Skeletal muscle tissue (tissue), 4 donors: ENCODE data around the gene GTPBP3. TPM values are rescaled to one million over a fixed set of nuclear protein-coding genes. Genes with fewer than 3 reads are reported as not detected.

Experiments used
- H3K27ac ChIP-seq: one replicate; pipeline ENCODE4 v1.7.0; 2013; ENCODE audit warnings: mild to moderate bottlenecking, low read depth, low read length, inconsistent platforms
- H3K27me3 ChIP-seq, 3 donors: one replicate each; pipeline ENCODE4 v1.7.0; 2013; ENCODE audit warnings: low read length in 3 of 3; ENCODE audit not compliant: control insufficient read depth in 3 of 3, insufficient read depth in 3 of 3
- H3K36me3 ChIP-seq, 3 donors: one replicate each; pipeline ENCODE4 v1.7.0; 2013; ENCODE audit warnings: low read length in 3 of 3; ENCODE audit not compliant: control insufficient read depth in 3 of 3, insufficient read depth in 3 of 3
- H3K4me1 ChIP-seq, 3 donors: one replicate each; pipeline ENCODE4 v1.7.0; 2013; ENCODE audit warnings: low read length in 3 of 3, mild to moderate bottlenecking in 3 of 3; ENCODE audit not compliant: control insufficient read depth in 3 of 3, insufficient read depth in 3 of 3
- H3K4me3 ChIP-seq, 3 donors: one replicate each; pipeline ENCODE4 v1.7.0; 2013; ENCODE audit warnings: low read length in 3 of 3
- H3K9ac ChIP-seq, 3 donors: one replicate each; pipeline ENCODE4 v1.7.0; 2013; ENCODE audit warnings: low read length in 3 of 3, mild to moderate bottlenecking in 3 of 3, moderate library complexity in 2 of 3, low read depth in 1 of 3
- H3K9me3 ChIP-seq, 3 donors: one replicate each; pipeline ENCODE4 v1.7.0; 2013; ENCODE audit warnings: low read length in 3 of 3; ENCODE audit not compliant: control insufficient read depth in 3 of 3
- total RNA-seq: library from RNA; depleted of rRNA; stranded (reverse); fragments of >200 nt; gene quantifications from one replicate; pipeline ENCODE4 v1.2.3, GENCODE V29; 2014
- donor health status: Osteomylitis.

GTPBP3 gene
- total RNA-seq, 1 donor from 2014 or later = 4.7 TPM

GRCh38 chr19:17320435-17320834 lies 16.9 kb upstream of the GTPBP3 start:
- Histone ChIP-seq H3K27ac (no peak overlapping the region), H3K4me3 (no peak overlapping the region), H3K27me3 (no peaks in the 10 kb centered on the region), H3K9ac (no peak overlapping the region), H3K4me1 (peaks cover 0 to 4% (median 3%) of the 10 kb centered on the region in 3 donors), H3K9me3 (no peaks in the 10 kb centered on the region), H3K36me3 (peaks cover 21 to 28% (median 25%) of the 10 kb centered on the region in 3 donors)

- H3K4me3 ChIP-seq = no peak overlapping the region
- H3K27me3 ChIP-seq = no peaks in the 10 kb centered on the region
- peaks cover 0 to 4% (median 3%) of the 10 kb centered on the region in 3 donors for H3K4me1 ChIP-seq
- peaks cover 18 to 22% (median 20%) of the 10 kb centered on the region in 3 donors for H3K36me3 ChIP-seq
- H3K27ac ChIP-seq = no peak overlapping the region
- no peaks in the 10 kb centered on the region for H3K9me3 ChIP-seq
- no peak overlapping the region for H3K9ac ChIP-seq
These were observed 15.5 kb upstream of the GTPBP3 start for GRCh38 chr19:17321655-17322489.

GRCh38 chr19:17322854-17323253 lies 14.5 kb upstream of the GTPBP3 start:
- Histone ChIP-seq H3K4me1 (peaks cover 0 to 4% (median 3%) of the 10 kb centered on the region in 3 donors), H3K4me3 (no peak overlapping the region), H3K36me3 (peaks cover 19 to 29% (median 28%) of the 10 kb centered on the region in 3 donors), H3K27ac (no peak overlapping the region), H3K27me3 (no peaks in the 10 kb centered on the region), H3K9ac (no peak overlapping the region), H3K9me3 (no peaks in the 10 kb centered on the region)

- Histone ChIP-seq H3K9ac (no peak overlapping the region), H3K27ac (no peak overlapping the region), H3K27me3 (no peaks in the 10 kb centered on the region), H3K36me3 (peaks cover 19 to 29% (median 28%) of the 10 kb centered on the region in 3 donors), H3K4me1 (peaks cover 0 to 4% (median 3%) of the 10 kb centered on the region in 3 donors), H3K4me3 (no peak overlapping the region), H3K9me3 (no peaks in the 10 kb centered on the region)
These were observed 13.9 kb upstream of the GTPBP3 start for GRCh38 chr19:17323300-17323963.

- no peaks in the 10 kb centered on the region for H3K27me3 ChIP-seq
- no peak overlapping the region for H3K4me3 ChIP-seq
- no peaks in the 10 kb centered on the region for H3K9me3 ChIP-seq
- H3K9ac ChIP-seq = no peak overlapping the region
- H3K4me1 ChIP-seq = peaks cover 0 to 4% (median 3%) of the 10 kb centered on the region in 3 donors
- peaks cover 18 to 29% (median 26%) of the 10 kb centered on the region in 3 donors for H3K36me3 ChIP-seq
- no peak overlapping the region for H3K27ac ChIP-seq
These were observed 13.4 kb upstream of the GTPBP3 start for GRCh38 chr19:17323964-17324332.

- Histone ChIP-seq H3K36me3 (peaks cover 18 to 27% (median 24%) of the 10 kb centered on the region in 3 donors), H3K9me3 (no peaks in the 10 kb centered on the region)
These were observed 12.8 kb upstream of the GTPBP3 start for GRCh38 chr19:17324357-17325114.

GRCh38 chr19:17325133-17325532 lies 12.2 kb upstream of the GTPBP3 start:
- Histone ChIP-seq H3K36me3 (peaks cover 18 to 26% (median 24%) of the 10 kb centered on the region in 3 donors), H3K27me3 (no peaks in the 10 kb centered on the region), H3K4me3 (no peak overlapping the region), H3K9me3 (no peaks in the 10 kb centered on the region), H3K27ac (no peak overlapping the region), H3K9ac (no peak overlapping the region), H3K4me1 (peaks cover 0 to 4% (median 3%) of the 10 kb centered on the region in 3 donors)

More at GRCh38 chr19:17324357-17325114, 12.8 kb upstream of the GTPBP3 start:
- Histone ChIP-seq H3K27ac (no peak overlapping the region), H3K4me3 (no peak overlapping the region), H3K4me1 (peaks cover 0 to 4% (median 3%) of the 10 kb centered on the region in 3 donors), H3K9ac (no peak overlapping the region), H3K27me3 (no peaks in the 10 kb centered on the region)

GRCh38 chr19:17325881-17326594 lies 11.3 kb upstream of the GTPBP3 start:
- Histone ChIP-seq H3K27ac (no peak overlapping the region), H3K27me3 (no peaks in the 10 kb centered on the region), H3K9me3 (no peaks in the 10 kb centered on the region), H3K4me3 (no peak overlapping the region), H3K36me3 (peaks cover 20 to 26% (median 26%) of the 10 kb centered on the region in 3 donors), H3K4me1 (peaks cover 0 to 4% (median 3%) of the 10 kb centered on the region in 3 donors), H3K9ac (no peak overlapping the region)

- H3K9me3 ChIP-seq = no peaks in the 10 kb centered on the region
- no peaks in the 10 kb centered on the region for H3K27me3 ChIP-seq
- peaks cover 0 to 4% (median 3%) of the 10 kb centered on the region in 3 donors for H3K4me1 ChIP-seq
- no peak overlapping the region for H3K27ac ChIP-seq
- no peak overlapping the region for H3K9ac ChIP-seq
- H3K4me3 ChIP-seq = no peak overlapping the region
- H3K36me3 ChIP-seq = peaks cover 20 to 29% (median 23%) of the 10 kb centered on the region in 3 donors
These were observed 10.8 kb upstream of the GTPBP3 start for GRCh38 chr19:17326595-17326966.
